ENCODE results near the gene DCAF8.

The DCAF8 gene

DNA sequence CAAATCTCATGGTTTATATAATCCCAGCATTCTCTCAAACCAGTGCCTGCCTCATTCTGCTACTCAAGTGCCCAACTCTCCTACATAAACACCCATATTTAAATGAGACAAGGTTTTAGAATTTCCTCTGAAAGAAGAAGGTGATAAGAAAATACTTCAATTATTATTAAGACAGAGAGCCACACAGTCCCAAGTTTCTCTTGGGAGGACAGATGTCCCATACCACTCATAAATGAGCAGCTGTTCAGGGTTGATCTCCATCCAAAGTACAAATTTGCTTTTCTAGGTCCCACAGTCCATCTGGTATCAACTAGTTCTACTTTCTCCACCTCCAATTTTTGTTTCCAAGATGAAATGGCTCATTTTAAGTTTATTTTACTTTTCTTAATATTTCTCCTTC lies 11.3 kb downstream of the DCAF8 start:
- H3K36me3 ChIP-seq (ENCODE audit: insufficient read depth, low read length), result peaks cover 28% of the 10 kb centered on the region
- H3K79me2 ChIP-seq (ENCODE audit: insufficient read depth, low read length), result peaks cover 32% of the 10 kb centered on the region

DNA sequence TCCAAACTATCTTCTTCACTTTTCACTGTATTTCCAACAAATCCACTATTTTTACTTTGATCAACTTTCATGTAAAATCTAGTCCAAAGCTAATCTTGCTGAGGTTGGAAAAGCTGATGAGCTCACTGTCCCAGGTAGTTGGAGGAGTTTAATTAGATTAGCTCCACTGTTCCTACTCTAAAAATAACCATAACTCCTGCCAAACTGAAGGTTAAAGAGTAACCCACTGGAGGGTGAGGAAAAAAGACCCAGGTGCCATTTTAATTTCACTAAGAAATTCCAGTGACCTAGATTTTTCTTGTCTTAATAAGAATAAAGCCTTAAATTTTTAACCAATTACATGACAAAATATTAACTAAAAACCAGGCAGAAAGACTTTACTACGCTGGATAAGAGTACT lies 15.3 kb downstream of the DCAF8 start:
- Histone ChIP-seq H3K79me2 (ENCODE audit: insufficient read depth, low read length) (peaks cover 32% of the 10 kb centered on the region), H3K4me1 (ENCODE audit: insufficient read depth, low read length, severe bottlenecking) (no peaks in the 10 kb centered on the region)
- no peak for TF ChIP-seq EZH2 (IDR thresholded peaks at IDR 0.05; ENCODE audit: borderline replicate concordance, low read length)
- TF ChIP-seq, protein P1, sequence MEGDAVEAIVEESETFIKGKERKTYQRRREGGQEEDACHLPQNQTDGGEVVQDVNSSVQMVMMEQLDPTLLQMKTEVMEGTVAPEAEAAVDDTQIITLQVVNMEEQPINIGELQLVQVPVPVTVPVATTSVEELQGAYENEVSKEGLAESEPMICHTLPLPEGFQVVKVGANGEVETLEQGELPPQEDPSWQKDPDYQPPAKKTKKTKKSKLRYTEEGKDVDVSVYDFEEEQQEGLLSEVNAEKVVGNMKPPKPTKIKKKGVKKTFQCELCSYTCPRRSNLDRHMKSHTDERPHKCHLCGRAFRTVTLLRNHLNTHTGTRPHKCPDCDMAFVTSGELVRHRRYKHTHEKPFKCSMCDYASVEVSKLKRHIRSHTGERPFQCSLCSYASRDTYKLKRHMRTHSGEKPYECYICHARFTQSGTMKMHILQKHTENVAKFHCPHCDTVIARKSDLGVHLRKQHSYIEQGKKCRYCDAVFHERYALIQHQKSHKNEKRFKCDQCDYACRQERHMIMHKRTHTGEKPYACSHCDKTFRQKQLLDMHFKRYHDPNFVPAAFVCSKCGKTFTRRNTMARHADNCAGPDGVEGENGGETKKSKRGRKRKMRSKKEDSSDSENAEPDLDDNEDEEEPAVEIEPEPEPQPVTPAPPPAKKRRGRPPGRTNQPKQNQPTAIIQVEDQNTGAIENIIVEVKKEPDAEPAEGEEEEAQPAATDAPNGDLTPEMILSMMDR (IDR thresholded peaks at IDR 0.05; ENCODE audit: low read length), result no peak

More for the DNA sequence above, 11.3 kb downstream of the DCAF8 start:
- Histone ChIP-seq H3K4me2 (ENCODE audit: low read length) (no peak overlapping the region), H2AFZ (ENCODE audit: low read length) (no peak overlapping the region), H3K4me3 (ENCODE audit: low read depth, low read length, poor library complexity, severe bottlenecking) (no peak overlapping the region), H3K9me2 (ENCODE audit: low read depth, low read length) (no peaks in the 10 kb centered on the region), H3K27ac (ENCODE audit: low read depth, low read length, poor library complexity, severe bottlenecking) (no peak overlapping the region), H3K9ac (ENCODE audit: low read length) (no peak overlapping the region), H3K4me1 (ENCODE audit: insufficient read depth, low read length, severe bottlenecking) (no peaks in the 10 kb centered on the region), H3K27me3 (ENCODE audit: insufficient read depth, low read length) (no peaks in the 10 kb centered on the region), H3K9me3 (ENCODE audit: low read length) (no peaks in the 10 kb centered on the region), H4K20me1 (ENCODE audit: insufficient read depth, low read length) (peaks cover 2% of the 10 kb centered on the region; the same call in 1 of the 2 replicates), H3F3A (ENCODE audit: insufficient read depth, low read length) (0 out of 2 replicates have a peak, but pooled peaks cover 5% of the 10 kb centered on the region)
- TF ChIP-seq, protein P1 (IDR thresholded peaks at IDR 0.05; ENCODE audit: low read length), result no peak
- TF ChIP-seq EZH2 (IDR thresholded peaks at IDR 0.05; ENCODE audit: borderline replicate concordance, low read length), result no peak

DNA sequence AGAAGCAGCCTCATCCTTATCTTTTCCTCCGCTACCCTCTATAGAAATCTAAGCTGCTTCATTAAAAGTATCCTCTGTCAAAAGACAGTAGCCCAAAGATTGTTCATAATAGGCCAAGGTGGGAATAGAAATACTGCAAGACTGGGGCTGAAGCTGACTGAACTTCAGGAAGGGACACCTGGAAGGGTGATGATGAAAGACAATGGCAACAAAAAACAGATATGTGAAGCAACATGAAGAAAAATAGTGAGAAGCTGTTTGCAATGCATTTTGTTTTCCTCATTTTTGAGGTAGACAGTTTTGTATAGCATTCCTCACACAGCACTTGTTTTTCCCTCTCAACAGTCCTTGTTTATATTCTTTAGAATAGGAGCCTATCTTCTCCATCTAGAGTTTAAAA lies 16.9 kb downstream of the DCAF8 start:
- Histone ChIP-seq H3K9ac (ENCODE audit: low read length) (no peak overlapping the region), H3K27me3 (ENCODE audit: insufficient read depth, low read length) (no peaks in the 10 kb centered on the region), H3K27ac (ENCODE audit: low read depth, low read length, poor library complexity, severe bottlenecking) (no peak overlapping the region), H3K36me3 (ENCODE audit: insufficient read depth, low read length) (peaks cover 41% of the 10 kb centered on the region), H3K79me2 (ENCODE audit: insufficient read depth, low read length) (peaks cover 32% of the 10 kb centered on the region), H2AFZ (ENCODE audit: low read length) (no peak overlapping the region), H3K9me2 (ENCODE audit: low read depth, low read length) (no peaks in the 10 kb centered on the region), H3K9me3 (ENCODE audit: low read length) (no peaks in the 10 kb centered on the region), H3K4me3 (ENCODE audit: low read depth, low read length, poor library complexity, severe bottlenecking) (no peak overlapping the region), H3K4me2 (ENCODE audit: low read length) (no peak overlapping the region), H3F3A (ENCODE audit: insufficient read depth, low read length) (no peaks in the 10 kb centered on the region), H4K20me1 (ENCODE audit: insufficient read depth, low read length) (peaks cover 2% of the 10 kb centered on the region; the same call in 1 of the 2 replicates), H3K4me1 (ENCODE audit: insufficient read depth, low read length, severe bottlenecking) (no peaks in the 10 kb centered on the region)
- TF ChIP-seq, protein P1 (IDR thresholded peaks at IDR 0.05; ENCODE audit: low read length), result no peak
- no peak for TF ChIP-seq EZH2 (IDR thresholded peaks at IDR 0.05; ENCODE audit: borderline replicate concordance, low read length)

More for the DNA sequence above, 15.3 kb downstream of the DCAF8 start:
- Histone ChIP-seq H3K27me3 (ENCODE audit: insufficient read depth, low read length) (no peaks in the 10 kb centered on the region), H3K9me3 (ENCODE audit: low read length) (no peaks in the 10 kb centered on the region), H3K4me2 (ENCODE audit: low read length) (no peak overlapping the region), H4K20me1 (ENCODE audit: insufficient read depth, low read length) (peaks cover 2% of the 10 kb centered on the region; the same call in 1 of the 2 replicates), H3K4me3 (ENCODE audit: low read depth, low read length, poor library complexity, severe bottlenecking) (no peak overlapping the region), H3F3A (ENCODE audit: insufficient read depth, low read length) (no peaks in the 10 kb centered on the region), H3K27ac (ENCODE audit: low read depth, low read length, poor library complexity, severe bottlenecking) (no peak overlapping the region), H2AFZ (ENCODE audit: low read length) (no peak overlapping the region), H3K9ac (ENCODE audit: low read length) (no peak overlapping the region), H3K36me3 (ENCODE audit: insufficient read depth, low read length) (peaks cover 33% of the 10 kb centered on the region), H3K9me2 (ENCODE audit: low read depth, low read length) (no peaks in the 10 kb centered on the region)
